Esophagus muscularis mucosa (tissue), 3 donors: ENCODE results near the gene MED22.

ENCODE experiments used
- CTCF ChIP-seq, 3 experiments: fragments of 200-600 bp in 2 of 3; fragments of 450-650 bp in 1 of 3; sonication (generic) in 2 of 3; IDR thresholded peaks; one replicate each; pipeline ENCODE4 v1.5.1; 2017 to 2019; ENCODE audit warnings: antibody characterized with exemption in 3 of 3, mild to moderate bottlenecking in 2 of 3, moderate library complexity in 1 of 3
- POLR2A ChIP-seq: fragments of 450-650 bp; IDR thresholded peaks from one replicate; pipeline ENCODE4 v1.6.1; 2017; ENCODE audit warnings: antibody characterized with exemption, moderate library complexity, mild to moderate bottlenecking, low read depth
- POLR2AphosphoS5 ChIP-seq, 2 donors: sonication (generic); formaldehyde crosslinking; IDR thresholded peaks; one replicate each; pipeline ENCODE4 v1.6.1; 2017; ENCODE audit warnings: antibody characterized with exemption in 2 of 2

GRCh38 chr9:133323991-133324703, 23.8 kb downstream of the MED22 start:
- TF ChIP-seq CTCF (IDR thresholded peaks at IDR 0.05), result no peak
- TF ChIP-seq POLR2A, result no peak
- TF ChIP-seq POLR2AphosphoS5 (IDR thresholded peaks at IDR 0.05), result no peak
